ELR (cell line): ENCODE measurements around the gene ECD.

Experiments used
- DNase-seq: peaks from one replicate; pipeline ENCODE4 v3.0.0-alpha.2; 2015; ENCODE audit warnings: low read depth

Gene ECD

DNA sequence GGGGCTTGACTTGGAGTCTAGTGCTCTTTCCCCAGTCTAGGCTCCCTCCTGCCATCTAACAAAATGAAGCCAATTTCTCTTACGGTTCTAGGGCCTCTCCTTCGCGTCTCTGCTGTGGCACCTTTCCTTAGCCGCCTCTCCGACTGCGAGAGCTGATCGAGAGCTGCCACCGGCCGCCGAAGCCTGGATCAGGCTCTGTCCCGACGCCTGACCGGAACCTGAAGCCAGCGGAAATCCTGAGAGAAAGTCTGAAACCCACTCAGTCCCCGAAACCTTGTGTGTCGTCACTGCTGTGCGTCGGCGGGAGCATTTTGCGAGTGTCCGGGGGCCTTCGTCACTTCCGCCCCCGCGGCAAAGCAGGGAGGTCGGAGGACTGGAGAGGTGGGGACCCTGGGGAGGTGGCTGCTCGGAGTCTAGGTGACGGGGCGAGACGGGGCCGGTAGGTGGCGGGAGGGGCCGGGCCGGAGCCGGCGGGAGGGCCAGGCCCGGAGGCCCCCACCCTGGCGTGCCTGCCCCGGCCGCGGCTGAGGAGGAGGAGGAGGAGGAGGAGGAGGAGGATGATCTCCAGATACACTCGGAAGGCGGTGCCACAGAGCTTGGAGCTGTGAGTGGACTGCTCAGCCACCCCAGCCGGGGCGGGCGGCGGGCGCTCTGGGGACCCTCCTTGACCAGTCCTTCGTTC lies at the start of gene ECD, which contains the start of gene FAM149B1:
TSS of gene ECD (minus strand) at position 226 of the 682 bp plus-strand sequence. CDS start 4,071 bp downstream, outside the sequence.
TSS of gene FAM149B1 (plus strand) at position 337 of the 682 bp plus-strand sequence. CDS start at position 558, 221 bp downstream.
- DNase-seq, result peak; percentile 97

DNA sequence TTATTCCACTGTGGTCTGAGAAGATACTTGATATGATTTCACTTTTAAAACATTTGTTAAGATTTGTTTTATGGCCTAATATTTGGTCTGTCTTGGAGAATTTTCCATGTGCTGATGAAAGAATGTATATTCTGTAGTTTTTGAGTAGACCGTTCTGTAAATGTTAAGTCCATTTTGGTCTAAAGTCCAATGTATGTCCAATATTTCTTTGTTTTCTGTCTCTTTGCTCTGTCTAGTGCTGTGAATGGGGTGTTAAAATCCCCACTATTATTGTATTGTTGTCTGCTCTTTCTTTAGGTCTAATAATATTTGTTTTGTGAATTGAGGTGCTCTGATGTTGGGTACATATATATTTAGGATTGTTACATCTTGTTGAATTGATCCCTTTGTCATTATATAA lies 47.9 kb upstream of the ECD start:
- no peak for DNase-seq

DNA sequence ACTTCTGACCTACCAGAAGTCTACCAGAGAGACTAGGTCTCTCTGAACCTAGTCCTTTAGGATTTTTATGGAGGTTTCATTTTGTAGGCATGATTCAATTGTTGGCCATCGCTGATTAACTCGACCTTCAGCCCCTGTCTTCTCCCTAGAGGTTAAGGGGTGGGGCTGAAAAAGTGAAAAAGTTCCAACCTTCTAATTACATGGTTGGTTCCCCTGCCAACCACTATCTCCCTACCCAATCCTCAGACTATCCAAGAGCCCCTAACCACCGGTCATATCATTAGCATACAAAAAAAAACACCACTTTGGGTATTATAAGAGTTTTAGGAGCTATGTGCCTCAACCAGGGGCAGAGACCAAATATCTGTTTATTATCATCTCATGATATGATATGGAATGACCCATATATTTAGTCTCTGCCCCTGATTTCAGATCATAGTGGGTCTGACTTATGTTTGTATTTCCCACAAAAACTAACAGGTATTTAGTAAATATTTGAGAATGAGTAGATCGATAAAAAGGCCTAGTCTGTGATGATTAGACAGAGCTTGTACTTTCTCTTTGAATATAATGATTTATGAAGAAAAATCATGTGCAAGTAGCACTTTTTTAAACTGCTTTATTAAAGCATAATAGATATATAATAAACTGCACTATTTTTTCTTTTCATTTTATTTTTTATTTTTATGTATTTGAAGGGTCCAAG lies 43.5 kb upstream of the ECD start:
- no peak for DNase-seq

DNA sequence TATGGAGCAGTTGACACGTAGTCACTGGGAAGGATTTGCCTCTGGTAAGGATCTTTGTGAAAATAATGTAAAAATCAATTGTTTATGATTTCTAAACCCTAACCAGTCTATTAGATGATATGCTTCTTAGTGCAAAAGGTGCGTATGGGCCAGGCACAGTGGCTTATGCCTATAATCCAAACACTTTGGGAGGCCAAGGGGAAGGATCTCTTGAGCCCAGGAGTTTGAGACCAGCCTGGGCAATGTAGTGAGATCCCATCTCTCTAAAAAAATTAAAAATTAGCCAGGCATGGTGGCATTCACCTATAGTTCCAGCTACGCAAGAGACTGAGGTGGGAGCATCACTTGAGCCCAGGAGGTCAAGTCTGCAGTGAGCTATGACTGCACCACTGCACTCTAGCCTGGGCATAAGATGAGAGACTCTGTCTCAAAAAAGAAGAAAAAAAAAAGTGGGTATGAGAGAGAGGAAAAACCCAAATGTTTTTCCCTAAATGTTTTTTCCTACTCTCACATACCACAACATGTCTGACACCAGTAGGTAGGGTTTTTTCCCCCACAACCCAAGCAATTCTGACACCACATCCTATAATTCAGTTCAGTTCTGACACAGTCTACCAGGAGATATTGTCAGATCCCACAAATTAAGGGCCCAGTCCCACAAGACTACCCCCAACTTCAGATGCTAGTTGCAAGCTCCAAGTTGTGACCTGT lies 42.7 kb upstream of the ECD start:
- DNase-seq, result no peak

DNA sequence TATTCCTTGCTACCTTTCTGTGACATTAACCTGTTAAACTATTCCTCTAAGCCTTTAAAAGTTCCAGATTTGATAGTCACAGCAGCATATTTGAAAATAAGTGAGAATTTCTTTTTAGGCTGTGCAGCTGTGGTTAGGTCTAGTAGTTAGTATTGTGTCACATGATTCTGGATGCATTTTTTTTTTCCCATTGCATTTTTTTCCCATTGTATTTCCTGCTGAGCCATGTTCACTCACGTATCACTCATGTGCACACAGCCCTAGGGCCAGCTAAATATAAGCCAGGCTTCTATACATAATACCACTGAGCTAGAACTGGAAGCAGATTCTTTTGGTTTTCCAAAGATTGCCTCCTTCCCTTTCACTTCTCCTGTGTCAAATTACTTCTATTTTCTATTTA lies 41.9 kb upstream of the ECD start:
- peak; percentile 75 for DNase-seq

DNA sequence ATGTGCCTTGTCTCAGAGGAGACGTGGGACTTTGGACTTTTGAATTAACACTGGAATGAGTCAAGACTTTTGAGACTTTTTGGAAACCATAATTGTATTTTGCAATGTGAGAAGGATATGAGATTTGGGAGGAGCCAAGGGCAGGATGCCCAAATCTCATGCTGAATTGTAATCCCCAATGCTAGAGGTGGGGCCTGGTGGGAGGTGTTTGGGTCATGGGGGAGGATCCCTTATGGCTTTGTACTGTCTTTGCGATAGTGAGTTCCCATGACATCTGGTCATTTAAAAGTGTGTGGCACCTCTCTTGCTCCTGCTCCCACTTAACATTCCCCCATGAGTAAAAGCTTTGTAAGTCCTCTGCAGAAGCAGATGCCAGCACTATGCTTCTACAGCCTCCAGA lies 40.1 kb upstream of the ECD start:
- DNase-seq, result no peak

DNA sequence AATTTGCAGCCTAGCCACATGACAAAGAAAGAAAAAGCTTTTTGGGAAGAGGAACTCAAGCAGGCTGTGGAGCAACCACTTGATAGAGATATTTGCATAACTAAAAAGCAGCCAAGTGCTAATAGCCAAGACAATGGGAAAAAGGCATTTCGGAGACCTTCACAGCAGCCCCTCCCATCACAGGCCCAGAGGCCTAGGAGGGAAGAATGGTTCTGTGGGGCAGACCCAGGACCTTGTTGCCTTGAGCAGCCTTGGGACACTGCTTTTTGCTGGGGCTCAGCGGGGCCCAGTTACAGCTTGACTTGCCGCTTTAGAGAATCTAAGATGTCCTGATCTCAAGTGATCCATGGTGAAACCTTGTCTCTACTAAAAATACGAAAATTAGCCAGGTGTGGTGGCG lies 38.6 kb upstream of the ECD start:
- DNase-seq, result no peak

DNA sequence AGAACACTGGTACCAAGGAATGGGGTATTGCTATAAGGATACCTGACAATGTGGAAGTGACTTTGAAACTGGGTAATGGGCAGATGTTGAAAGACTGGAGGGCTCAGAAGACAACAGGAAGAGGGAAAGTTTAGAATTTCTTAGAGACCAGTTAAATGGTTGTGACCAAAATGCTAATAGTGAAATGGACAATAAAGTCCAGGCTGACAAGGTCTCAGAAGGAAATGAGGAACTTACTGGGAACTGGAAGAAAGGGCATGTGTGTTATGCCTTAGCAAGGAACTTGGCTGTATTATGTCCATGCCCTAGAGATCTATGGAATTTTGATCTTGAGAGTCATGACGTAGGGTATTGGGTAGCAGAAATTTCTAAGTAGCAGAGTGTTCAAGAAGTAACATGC lies 38.1 kb upstream of the ECD start:
- no peak for DNase-seq

DNA sequence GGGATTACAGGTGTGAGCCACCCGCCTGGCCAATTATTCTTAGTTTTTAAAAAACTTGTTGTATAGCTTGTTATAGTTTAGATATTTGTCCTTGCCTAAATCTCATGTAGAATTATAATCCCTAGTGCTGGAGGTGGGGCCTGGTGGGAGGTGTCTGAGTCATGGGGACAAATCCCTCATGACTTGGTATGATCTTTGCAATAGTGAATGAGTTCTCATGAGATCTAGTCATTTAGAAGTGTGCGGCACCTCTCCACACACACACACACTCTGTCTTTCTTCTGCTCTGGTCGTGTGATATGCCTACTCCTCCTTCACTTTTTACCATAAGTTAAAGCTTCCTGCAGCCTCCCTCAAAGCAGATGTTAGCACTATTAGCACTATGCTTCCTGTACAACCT lies 37.3 kb upstream of the ECD start:
- DNase-seq, result no peak

DNA sequence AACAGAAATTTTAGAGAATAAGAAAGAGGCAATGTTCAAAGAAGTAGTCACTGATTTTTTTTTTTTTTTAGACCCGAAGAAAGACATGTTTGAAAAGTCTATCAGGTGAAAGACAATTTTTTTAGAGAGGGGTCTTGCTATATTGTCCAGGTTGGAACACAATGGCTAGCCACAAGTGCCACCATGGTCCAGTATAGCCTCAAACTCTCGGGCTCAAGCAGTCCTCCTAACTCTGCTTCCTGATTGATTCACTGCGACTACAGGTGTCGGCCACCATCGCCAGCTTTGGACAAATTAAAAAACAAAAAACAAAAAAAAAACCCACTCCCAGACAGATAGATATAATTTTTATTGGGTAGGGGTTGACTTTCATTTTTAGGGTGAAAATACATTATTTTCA lies 22.4 kb upstream of the ECD start:
- DNase-seq, result no peak

DNA sequence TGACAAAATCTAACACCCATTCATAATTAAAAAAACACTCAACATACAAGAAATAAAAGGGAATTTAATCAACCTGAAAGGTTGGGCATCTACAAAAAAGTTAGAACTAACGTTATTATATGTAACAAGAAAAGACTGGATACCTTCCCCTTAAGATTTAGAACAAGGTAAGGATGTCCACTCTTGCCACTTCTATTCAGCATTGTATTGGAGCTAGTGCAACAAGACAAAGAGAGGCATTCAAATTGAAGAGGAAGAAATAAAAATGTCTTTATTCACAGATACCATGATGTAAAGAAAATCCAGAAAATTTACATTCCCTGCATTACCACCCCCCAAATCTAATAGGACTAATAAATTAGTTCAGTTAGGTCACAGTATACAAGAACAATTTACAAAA lies 18.5 kb upstream of the ECD start:
- DNase-seq, result no peak

DNA sequence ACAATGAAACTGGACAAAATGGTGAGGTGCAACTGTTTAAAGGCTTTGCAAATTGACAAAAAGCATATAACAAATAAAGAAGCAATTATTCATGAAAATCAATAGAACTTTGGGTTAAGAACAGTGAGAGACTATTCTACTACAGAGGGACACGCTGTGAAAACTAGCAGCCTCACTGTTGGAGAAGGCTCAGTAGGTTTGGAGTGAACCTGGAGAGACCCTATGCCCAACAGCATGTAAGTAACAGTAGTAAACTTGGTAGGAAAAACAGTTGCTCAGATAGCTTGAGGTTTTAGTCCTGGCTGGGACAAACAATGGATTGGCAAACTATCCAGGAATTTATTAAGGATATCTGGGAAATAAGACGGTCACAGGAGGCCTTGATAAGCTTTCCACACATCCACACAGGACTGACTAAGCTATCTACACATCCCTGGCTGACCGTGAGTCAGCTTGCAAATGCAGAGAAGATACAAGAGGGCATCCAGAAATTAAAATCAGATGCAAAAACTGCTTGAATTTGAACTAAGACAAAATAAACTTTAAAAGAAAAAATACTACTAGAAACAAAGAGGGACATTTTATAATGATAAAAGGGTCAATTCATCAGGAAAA lies 16.0 kb upstream of the ECD start:
- peak; percentile 64 for DNase-seq

DNA sequence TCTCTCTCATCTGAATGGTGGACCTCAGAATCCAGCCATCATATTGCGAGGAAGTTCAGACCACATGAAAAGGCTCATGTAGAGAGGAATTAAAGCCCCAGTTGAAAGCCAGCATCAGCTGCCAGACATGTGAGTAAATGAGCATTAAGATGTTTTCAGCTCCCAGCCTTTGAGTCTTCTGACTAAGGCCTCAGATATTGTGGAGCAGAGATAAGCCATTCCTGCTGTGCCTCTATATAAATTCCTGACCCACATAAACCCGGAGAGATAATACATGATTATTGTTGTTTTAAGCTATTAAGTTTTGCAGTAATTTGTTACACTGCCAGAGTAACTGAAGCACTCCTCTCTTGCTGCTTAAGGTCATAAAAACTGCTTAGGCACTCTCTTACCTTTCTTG lies 14.8 kb upstream of the ECD start:
- DNase-seq, result peak; percentile 3

DNA sequence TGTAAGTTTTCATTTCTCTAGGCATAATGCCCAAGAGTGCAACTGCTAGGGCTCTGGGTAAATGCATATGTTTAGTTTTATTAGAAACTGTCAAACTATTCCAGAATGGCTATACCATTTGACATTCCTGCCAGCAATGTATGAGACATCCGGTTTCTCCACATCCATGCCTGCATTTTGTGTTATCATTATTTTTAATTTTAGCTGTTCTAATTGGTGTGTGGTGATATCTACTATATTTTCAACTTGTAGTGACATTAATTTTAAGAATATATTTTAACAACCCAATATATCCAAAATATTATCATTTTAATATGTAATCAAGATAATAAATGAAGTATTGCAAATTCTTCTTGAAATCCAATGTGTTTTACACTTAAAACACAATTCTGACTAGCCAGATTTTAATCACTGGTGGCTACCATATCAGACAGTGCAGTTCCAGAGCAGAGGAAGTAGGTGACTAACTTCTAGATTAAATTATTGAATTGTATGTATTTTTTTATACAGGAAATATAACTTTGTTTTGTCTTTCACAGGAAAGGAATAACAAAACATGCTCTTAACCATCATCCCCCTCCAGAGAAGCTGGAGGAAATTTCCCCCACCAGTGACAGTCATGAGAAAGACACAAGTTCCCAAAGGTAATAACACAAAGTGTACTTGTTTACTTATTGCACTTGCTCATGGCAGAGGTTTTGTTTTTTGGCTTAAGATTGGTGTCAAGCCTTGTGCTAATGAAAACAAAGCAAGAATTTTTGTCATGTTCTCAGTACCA lies 6.5 kb upstream of the ECD start:
- DNase-seq, result no peak

DNA sequence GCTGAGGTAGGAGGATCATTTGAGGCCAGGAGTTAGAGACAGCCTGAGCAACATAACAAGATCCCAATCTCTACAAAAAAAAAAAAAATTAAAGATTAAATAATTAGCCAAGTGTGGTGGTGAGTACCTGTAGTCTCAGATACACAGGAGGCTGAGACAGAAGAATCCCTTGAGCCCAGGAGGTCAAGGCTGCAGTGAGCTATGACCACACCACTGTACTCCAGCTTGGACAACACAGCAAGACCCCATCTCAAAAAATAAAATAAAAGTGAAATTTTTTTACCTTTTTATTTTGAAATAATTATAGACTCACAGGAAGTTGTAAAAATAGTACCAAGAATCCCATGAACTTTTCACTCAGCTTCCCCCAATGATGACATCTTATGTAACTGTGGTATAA lies 5.1 kb upstream of the ECD start:
- DNase-seq, result no peak

DNA sequence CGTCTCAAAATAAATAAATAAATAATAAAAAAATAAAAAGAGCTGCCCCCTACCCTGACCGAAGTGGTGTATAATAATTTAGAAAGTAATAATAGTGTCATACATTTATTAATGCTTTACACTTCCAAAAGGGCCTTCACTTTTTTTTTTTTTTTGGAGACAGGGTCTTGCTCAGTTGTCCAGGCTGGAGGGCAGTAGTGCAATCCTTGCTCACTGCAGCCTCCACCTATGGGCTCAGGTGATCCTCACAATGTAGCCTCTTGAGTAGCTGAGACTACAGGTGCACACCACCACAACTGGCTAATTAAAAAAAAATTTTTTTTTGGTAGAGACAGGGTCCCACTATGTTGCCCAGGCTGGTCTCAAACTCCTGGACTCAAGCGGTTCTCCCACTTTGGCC lies 1.5 kb upstream of the ECD start:
- DNase-seq, result no peak

DNA sequence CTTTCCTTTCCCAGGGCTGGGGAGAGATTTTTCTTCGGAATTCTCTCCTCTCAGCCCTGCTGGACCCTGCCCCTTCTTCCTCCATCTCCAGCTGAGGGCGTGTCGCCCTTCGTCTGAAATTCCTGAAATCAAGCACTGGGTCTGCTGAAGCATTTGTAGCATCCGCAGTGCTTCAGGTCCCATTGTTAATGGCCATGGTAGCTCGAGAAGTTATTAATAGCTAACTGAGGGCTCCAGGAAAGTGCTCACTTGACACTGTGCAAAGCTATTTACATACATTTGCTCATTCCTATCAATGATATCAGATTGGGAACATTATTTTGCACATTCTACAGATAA lies 626 bp upstream of the ECD start:
- DNase-seq, result no peak

DNA sequence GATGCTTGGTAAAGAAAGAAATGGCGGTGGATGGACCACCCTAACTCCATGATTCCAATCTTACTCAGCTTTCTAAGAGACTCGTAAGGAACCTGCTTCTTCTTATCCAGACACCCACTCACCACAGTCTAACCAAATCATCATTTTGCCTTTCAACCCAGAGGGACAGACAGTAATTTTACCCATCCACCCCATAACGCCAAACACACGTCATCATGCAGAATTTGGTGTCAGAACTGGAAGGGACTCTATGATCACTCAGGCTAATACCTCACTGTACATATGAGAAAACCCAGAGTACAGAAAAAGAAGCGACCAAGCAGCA lies 388 bp downstream of the ECD start:
- DNase-seq, result peak; percentile 34

DNA sequence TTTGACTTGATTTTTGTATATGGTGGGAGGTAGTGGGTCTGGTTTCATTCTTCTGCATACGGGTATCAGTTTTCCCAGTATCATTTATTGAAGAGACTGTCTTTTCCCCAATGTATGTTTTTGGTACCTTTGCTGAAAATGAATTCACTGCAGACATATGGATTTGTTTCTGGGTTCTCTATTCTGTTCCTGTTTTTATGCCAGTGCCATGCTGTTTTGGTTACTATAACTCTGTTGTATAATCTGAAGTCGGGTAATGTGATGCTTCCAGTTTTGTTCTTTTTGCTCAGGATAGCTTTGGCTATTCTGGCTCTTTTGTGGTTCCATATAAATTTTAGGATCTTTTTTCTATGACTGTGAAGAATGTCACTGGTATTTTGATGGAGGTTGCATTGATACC lies 836 bp downstream of the ECD start:
- no peak for DNase-seq

DNA sequence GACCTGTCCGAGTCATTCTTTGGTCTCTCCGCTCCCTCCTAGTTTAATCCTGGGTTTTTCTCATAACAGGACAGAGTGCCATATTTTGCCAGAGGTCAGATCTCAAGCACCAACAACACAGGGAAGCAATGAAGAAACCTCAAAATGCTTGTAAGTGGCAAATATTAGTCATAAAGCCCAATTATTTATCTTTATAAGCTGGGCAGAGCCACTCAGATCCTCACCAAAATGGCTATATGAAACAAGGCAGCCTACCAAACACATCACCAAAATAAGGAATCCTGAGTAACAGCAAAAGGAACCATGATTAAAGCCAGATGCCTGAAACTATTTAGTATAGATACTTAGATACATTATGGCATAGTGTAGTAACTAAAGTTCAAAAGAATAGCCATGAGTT lies 4.7 kb downstream of the ECD start:
- DNase-seq, result no peak

DNA sequence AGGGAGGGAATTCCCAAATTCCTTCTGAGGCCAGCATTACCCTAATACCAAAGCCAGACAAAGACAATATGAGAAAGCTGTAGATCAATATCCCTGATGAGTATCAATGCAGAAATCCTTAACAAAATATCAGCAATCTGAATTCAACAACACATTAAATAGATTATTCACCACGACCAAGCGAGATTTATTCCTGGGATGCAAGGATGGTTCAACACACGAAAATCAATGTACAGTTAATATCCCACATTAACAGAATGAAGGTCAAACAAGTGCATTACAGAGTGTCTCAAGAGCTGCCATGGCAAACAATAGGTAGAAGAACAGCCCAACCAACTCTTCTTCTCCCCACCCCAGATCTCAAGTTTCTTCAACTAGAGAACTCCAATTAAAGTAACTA lies 6.1 kb downstream of the ECD start:
- no peak for DNase-seq

DNA sequence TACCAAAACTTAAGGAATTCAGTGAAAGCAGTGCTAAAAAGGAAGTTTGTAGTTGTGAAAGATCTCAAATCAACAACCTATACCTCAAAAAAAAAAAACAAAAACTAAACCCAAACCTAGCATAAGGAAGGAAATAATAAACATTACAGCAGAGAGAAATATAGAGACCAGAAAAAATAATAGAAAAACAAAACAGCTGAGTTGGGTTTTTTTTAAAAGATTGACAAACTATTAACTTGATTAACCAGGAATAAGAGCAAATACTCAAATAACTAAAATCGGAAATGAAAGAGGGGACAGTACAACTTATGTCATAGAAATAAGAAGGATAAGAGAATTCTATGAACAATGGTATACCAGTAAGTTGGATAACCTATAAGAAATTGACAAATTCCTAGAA lies 6.7 kb downstream of the ECD start:
- no peak for DNase-seq
